Measurements from ENCODE around the gene ERC2.

GRCh38 chr3:55691141-55691540 lies 777.1 kb downstream of the ERC2 start:
- TF ChIP-seq, protein P1, sequence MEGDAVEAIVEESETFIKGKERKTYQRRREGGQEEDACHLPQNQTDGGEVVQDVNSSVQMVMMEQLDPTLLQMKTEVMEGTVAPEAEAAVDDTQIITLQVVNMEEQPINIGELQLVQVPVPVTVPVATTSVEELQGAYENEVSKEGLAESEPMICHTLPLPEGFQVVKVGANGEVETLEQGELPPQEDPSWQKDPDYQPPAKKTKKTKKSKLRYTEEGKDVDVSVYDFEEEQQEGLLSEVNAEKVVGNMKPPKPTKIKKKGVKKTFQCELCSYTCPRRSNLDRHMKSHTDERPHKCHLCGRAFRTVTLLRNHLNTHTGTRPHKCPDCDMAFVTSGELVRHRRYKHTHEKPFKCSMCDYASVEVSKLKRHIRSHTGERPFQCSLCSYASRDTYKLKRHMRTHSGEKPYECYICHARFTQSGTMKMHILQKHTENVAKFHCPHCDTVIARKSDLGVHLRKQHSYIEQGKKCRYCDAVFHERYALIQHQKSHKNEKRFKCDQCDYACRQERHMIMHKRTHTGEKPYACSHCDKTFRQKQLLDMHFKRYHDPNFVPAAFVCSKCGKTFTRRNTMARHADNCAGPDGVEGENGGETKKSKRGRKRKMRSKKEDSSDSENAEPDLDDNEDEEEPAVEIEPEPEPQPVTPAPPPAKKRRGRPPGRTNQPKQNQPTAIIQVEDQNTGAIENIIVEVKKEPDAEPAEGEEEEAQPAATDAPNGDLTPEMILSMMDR (IDR thresholded peaks at IDR 0.05), result no peak
- TF ChIP-seq POLR2A (IDR thresholded peaks at IDR 0.05), result no peak

Measured in ovary (tissue), 3 donors.